ENCODE results near the gene CCDC196. TPM values are rescaled to one million over a fixed set of nuclear protein-coding genes. Genes with fewer than 3 reads are reported as not detected.

Gene CCDC196, protein sequence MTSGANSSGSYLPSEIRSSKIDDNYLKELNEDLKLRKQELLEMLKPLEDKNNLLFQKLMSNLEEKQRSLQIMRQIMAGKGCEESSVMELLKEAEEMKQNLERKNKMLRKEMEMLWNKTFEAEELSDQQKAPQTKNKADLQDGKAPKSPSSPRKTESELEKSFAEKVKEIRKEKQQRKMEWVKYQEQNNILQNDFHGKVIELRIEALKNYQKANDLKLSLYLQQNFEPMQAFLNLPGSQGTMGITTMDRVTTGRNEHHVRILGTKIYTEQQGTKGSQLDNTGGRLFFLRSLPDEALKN
- total RNA-seq = not detected

- no peaks in the 10 kb centered on the region for H3K4me1 Mint-ChIP-seq (ENCODE audit: low read depth)
- ATAC-seq (replicated peaks in 1 of 2) = no peak
Measured at GRCh38 chr14:66485910-66486421, at the start of gene CCDC196. TSS of gene CCDC196 (plus strand) at chr14:66486371. CDS start at chr14:66486503, 132 bp downstream.

GRCh38 chr14:66440801-66441200 lies 45.4 kb upstream of the CCDC196 start:
- no peaks in the 10 kb centered on the region for H3K27me3 Mint-ChIP-seq (ENCODE audit: low read depth)
- H3K27ac Mint-ChIP-seq = no peak overlapping the region
- DNase-seq (no peak), ATAC-seq (replicated peaks in 1 of 2) (no peak)
- no peaks in the 10 kb centered on the region for H3K4me1 Mint-ChIP-seq (ENCODE audit: low read depth)
- peaks cover 10 to 15% of the 10 kb centered on the region in 2 donors for H3K9me3 Mint-ChIP-seq
- no peak overlapping the region for H3K4me3 Mint-ChIP-seq
- peaks cover 8 to 15% of the 10 kb centered on the region in 2 donors for H3K36me3 Mint-ChIP-seq (ENCODE audit: insufficient read depth in 2 of 2)

More at GRCh38 chr14:66485910-66486421, at the start of gene CCDC196:
- no peak for DNase-seq
- H3K27ac Mint-ChIP-seq = no peak within 1 kb of the TSS
- no peaks in the 10 kb centered on the region for H3K27me3 Mint-ChIP-seq (ENCODE audit: low read depth)
- H3K36me3 Mint-ChIP-seq (ENCODE audit: insufficient read depth in 2 of 2) = no peaks in the 10 kb centered on the region
- no peaks in the 10 kb centered on the region for H3K9me3 Mint-ChIP-seq
- H3K4me3 Mint-ChIP-seq = no peak within 1 kb of the TSS

- no peaks in the 10 kb centered on the region for H3K27me3 Mint-ChIP-seq (ENCODE audit: low read depth)
- H3K4me3 Mint-ChIP-seq = no peak overlapping the region
- ATAC-seq (replicated peaks in 1 of 2) = no peak
- no peak overlapping the region for H3K27ac Mint-ChIP-seq
- peaks cover 10 to 13% of the 10 kb centered on the region in 2 donors for H3K9me3 Mint-ChIP-seq
- DNase-seq = no peak
- no peaks in the 10 kb centered on the region for H3K4me1 Mint-ChIP-seq (ENCODE audit: low read depth)
- H3K36me3 Mint-ChIP-seq (ENCODE audit: insufficient read depth in 2 of 2) = peaks cover 8 to 15% of the 10 kb centered on the region in 2 donors
Measured at GRCh38 chr14:66442953-66443571, 43.1 kb upstream of the CCDC196 start.

- Mint-ChIP-seq H3K36me3 (ENCODE audit: insufficient read depth in 2 of 2) (peaks cover 8 to 12% of the 10 kb centered on the region in 2 donors), H3K27me3 (ENCODE audit: low read depth) (no peaks in the 10 kb centered on the region), H3K4me3 (no peak overlapping the region), H3K27ac (no peak overlapping the region), H3K9me3 (peaks cover 10 to 11% of the 10 kb centered on the region in 2 donors), H3K4me1 (ENCODE audit: low read depth) (no peaks in the 10 kb centered on the region)
- no peak for ATAC-seq (replicated peaks in 1 of 2)
- DNase-seq = no peak
Measured at GRCh38 chr14:66443785-66444184, 42.4 kb upstream of the CCDC196 start.

- ATAC-seq (replicated peaks in 1 of 2) = no peak
- no peak overlapping the region for H3K4me3 Mint-ChIP-seq
Measured at GRCh38 chr14:66444271-66444927, 41.8 kb upstream of the CCDC196 start.

DNA sequence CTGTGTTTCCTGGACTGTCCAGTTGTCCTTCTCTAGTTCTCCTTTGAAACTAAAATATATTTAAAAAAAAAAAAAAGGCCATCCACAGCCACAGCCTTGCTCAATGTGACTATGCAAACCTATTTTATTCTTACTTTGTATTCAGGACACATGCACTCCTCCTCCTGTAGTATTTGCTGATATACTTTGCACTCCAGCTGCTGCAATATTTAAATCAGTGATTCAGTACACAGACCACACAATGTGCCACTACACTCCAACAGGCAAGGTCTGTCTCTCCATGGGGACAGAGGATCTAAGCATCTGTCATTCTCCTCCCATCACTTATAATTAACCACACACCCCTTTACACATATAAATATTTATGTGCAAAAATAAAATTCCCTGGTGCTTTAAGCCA lies 40.2 kb upstream of the CCDC196 start:
- no peaks in the 10 kb centered on the region for H3K4me1 Mint-ChIP-seq (ENCODE audit: low read depth)
- H3K27me3 Mint-ChIP-seq (ENCODE audit: low read depth) = no peaks in the 10 kb centered on the region
- H3K36me3 Mint-ChIP-seq (ENCODE audit: insufficient read depth in 2 of 2) = no peaks in the 10 kb centered on the region
- DNase-seq (no peak), ATAC-seq (replicated peaks in 1 of 2) (no peak)
- H3K9me3 Mint-ChIP-seq = peaks cover under 1 to 2% of the 10 kb centered on the region in 2 donors
- no peak overlapping the region for H3K4me3 Mint-ChIP-seq
- peak overlapping the region; percentile 32 for H3K27ac Mint-ChIP-seq

More at GRCh38 chr14:66444271-66444927, 41.8 kb upstream of the CCDC196 start:
- Mint-ChIP-seq H3K36me3 (ENCODE audit: insufficient read depth in 2 of 2) (peaks cover 8 to 10% of the 10 kb centered on the region in 2 donors), H3K27me3 (ENCODE audit: low read depth) (no peaks in the 10 kb centered on the region), H3K4me1 (ENCODE audit: low read depth) (no peaks in the 10 kb centered on the region), H3K27ac (no peak overlapping the region), H3K9me3 (peaks cover 10 to 11% of the 10 kb centered on the region in 2 donors)
- no peak for DNase-seq

DNA sequence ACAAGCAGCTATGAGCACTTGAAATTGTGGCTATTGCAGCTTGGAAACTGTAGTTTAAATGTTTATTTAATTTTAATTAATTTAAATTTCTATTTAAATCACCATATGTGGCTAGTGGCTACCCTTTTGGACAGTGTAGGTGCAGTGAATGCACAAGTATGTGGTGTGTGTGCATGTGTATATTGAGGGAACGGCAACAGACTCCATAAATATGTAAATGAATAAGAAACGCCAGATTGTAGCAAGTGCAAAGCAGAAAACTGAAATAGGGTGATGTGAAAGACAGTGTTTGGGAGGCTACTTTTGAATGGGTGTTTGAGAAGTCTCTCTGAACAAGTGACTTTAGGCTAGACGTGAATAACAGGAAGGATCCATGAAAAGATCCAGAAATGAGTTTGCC lies 32.7 kb upstream of the CCDC196 start:
- Mint-ChIP-seq H3K4me1 (ENCODE audit: low read depth) (no peaks in the 10 kb centered on the region), H3K4me3 (no peak overlapping the region), H3K27me3 (ENCODE audit: low read depth) (no peaks in the 10 kb centered on the region), H3K9me3 (peaks cover 0 to 2% of the 10 kb centered on the region in 2 donors), H3K36me3 (ENCODE audit: insufficient read depth in 2 of 2) (peaks cover 0 to 4% of the 10 kb centered on the region in 2 donors), H3K27ac (no peak overlapping the region)
- no peak for ATAC-seq (replicated peaks in 1 of 2)
- no peak for DNase-seq

GRCh38 chr14:66459603-66460002 lies 26.6 kb upstream of the CCDC196 start:
- Mint-ChIP-seq H3K4me3 (no peak overlapping the region), H3K27ac (no peak overlapping the region), H3K9me3 (peaks cover 0 to 2% of the 10 kb centered on the region in 2 donors), H3K27me3 (ENCODE audit: low read depth) (no peaks in the 10 kb centered on the region), H3K36me3 (ENCODE audit: insufficient read depth in 2 of 2) (peaks cover 0 to 4% of the 10 kb centered on the region in 2 donors), H3K4me1 (ENCODE audit: low read depth) (no peaks in the 10 kb centered on the region)
- ATAC-seq (replicated peaks in 1 of 2) = no peak
- no peak for DNase-seq

- no peak overlapping the region for H3K4me3 Mint-ChIP-seq
- H3K4me1 Mint-ChIP-seq (ENCODE audit: low read depth) = no peaks in the 10 kb centered on the region
- no peak overlapping the region for H3K27ac Mint-ChIP-seq
- ATAC-seq (replicated peaks in 1 of 2) (no peak), DNase-seq (no peak)
- no peaks in the 10 kb centered on the region for H3K27me3 Mint-ChIP-seq (ENCODE audit: low read depth)
- no peaks in the 10 kb centered on the region for H3K9me3 Mint-ChIP-seq
- H3K36me3 Mint-ChIP-seq (ENCODE audit: insufficient read depth in 2 of 2) = peaks cover 0 to 2% of the 10 kb centered on the region in 2 donors
Measured at GRCh38 chr14:66464261-66464660, 21.9 kb upstream of the CCDC196 start.

GRCh38 chr14:66468778-66469367 lies 17.3 kb upstream of the CCDC196 start:
- ATAC-seq (replicated peaks in 1 of 2) = no peak
- H3K4me3 Mint-ChIP-seq = no peak overlapping the region
- DNase-seq = no peak
- peaks cover 3% of the 10 kb centered on the region in 2 donors for H3K9me3 Mint-ChIP-seq
- H3K27ac Mint-ChIP-seq = no peak overlapping the region
- peaks cover 0 to 10% of the 10 kb centered on the region in 2 donors for H3K36me3 Mint-ChIP-seq (ENCODE audit: insufficient read depth in 2 of 2)
- H3K27me3 Mint-ChIP-seq (ENCODE audit: low read depth) = no peaks in the 10 kb centered on the region
- H3K4me1 Mint-ChIP-seq (ENCODE audit: low read depth) = no peaks in the 10 kb centered on the region

GRCh38 chr14:66471584-66471983 lies 14.6 kb upstream of the CCDC196 start:
- no peak for DNase-seq
- Mint-ChIP-seq H3K4me3 (no peak overlapping the region), H3K27ac (no peak overlapping the region), H3K36me3 (ENCODE audit: insufficient read depth in 2 of 2) (peaks cover 0 to 10% of the 10 kb centered on the region in 2 donors), H3K4me1 (ENCODE audit: low read depth) (no peaks in the 10 kb centered on the region), H3K27me3 (ENCODE audit: low read depth) (no peaks in the 10 kb centered on the region), H3K9me3 (peaks cover 3% of the 10 kb centered on the region in 2 donors)
- ATAC-seq (replicated peaks in 1 of 2) = no peak

- Mint-ChIP-seq H3K4me1 (ENCODE audit: low read depth) (no peaks in the 10 kb centered on the region), H3K36me3 (ENCODE audit: insufficient read depth in 2 of 2) (peaks cover 0 to 10% of the 10 kb centered on the region in 2 donors), H3K9me3 (peaks cover 3% of the 10 kb centered on the region in 2 donors), H3K27me3 (ENCODE audit: low read depth) (no peaks in the 10 kb centered on the region), H3K27ac (no peak overlapping the region), H3K4me3 (no peak overlapping the region)
- ATAC-seq (replicated peaks in 1 of 2) (no peak), DNase-seq (no peak)
Measured at GRCh38 chr14:66472251-66472650, 13.9 kb upstream of the CCDC196 start.

DNA sequence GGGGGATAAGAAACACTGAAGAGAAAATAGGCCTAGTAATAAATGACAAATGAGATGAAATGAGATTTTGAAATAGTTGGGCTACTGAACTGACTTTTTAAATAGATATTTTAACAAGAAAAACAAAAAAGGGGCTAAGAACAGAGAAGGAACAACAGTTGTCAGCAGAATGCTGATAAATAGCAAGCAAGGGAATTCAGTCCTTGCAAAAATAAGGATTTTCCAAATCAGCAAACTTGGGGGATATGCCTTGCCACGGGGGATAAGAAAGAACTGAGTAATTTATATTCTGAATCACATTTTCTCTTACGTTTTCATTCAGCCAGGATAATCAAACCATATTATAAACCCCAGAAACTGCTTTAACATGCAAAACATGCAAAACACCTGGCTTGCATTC lies 12.9 kb upstream of the CCDC196 start:
- Mint-ChIP-seq H3K27ac (no peak overlapping the region), H3K4me3 (no peak overlapping the region), H3K27me3 (ENCODE audit: low read depth) (no peaks in the 10 kb centered on the region), H3K9me3 (peaks cover 3% of the 10 kb centered on the region in 2 donors), H3K36me3 (ENCODE audit: insufficient read depth in 2 of 2) (peaks cover 0 to 9% of the 10 kb centered on the region in 2 donors), H3K4me1 (ENCODE audit: low read depth) (no peaks in the 10 kb centered on the region)
- DNase-seq = no peak
- no peak for ATAC-seq (replicated peaks in 1 of 2)
